OCI-LY3 (cell line): ENCODE results near the gene PRR18.

Experiments
- H2AFZ ChIP-seq: fragments of 200-600, 300-600 bp; shearing (Covaris generic); 2 replicates; pipeline ENCODE4 v1.6.0; 2014; ENCODE audit warnings: antibody characterized with exemption, low read depth, low read length
- H3K27ac ChIP-seq: fragments of 200-600, 300-600 bp; sonication (generic); 2 replicates; pipeline ENCODE4 v1.5.1; 2014; ENCODE audit warnings: mild to moderate bottlenecking, low read length, moderate library complexity, mixed read lengths
- H3K27me3 ChIP-seq: fragments of 200-600, 300-600 bp; sonication (generic); 2 replicates; pipeline ENCODE4 v1.6.1; 2014; ENCODE audit warnings: low read depth, low read length, mixed read lengths
- H3K36me3 ChIP-seq: fragments of 200-600, 300-600 bp; sonication (generic); replicated peaks from 2 replicates; pipeline ENCODE3; 2014; ENCODE audit warnings: low read depth, low read length, mixed read lengths
- H3K4me1 ChIP-seq: fragments of 300-600, 200-600 bp; sonication (generic); 2 replicates; pipeline ENCODE4 v1.6.1; 2014; ENCODE audit warnings: low read length, mixed read lengths
- H3K4me2 ChIP-seq: fragments of 200-600, 300-600 bp; sonication (generic); 2 replicates; pipeline ENCODE4 v1.6.1; 2014; ENCODE audit warnings: low read length, mixed read lengths
- H3K4me3 ChIP-seq: fragments of 300-600, 200-600 bp; sonication (generic); 2 replicates; pipeline ENCODE4 v1.5.1; 2014; ENCODE audit warnings: antibody characterized with exemption, mild to moderate bottlenecking, low read length, moderate library complexity
- H3K79me2 ChIP-seq: fragments of 300-600, 200-600 bp; shearing (Covaris generic); 2 replicates; pipeline ENCODE4 v1.6.1; 2014; ENCODE audit warnings: mild to moderate bottlenecking, low read length, mixed read lengths
- H3K9ac ChIP-seq: fragments of 300-600, 200-600 bp; shearing (Covaris generic); 2 replicates; pipeline ENCODE4 v1.6.0; 2014; ENCODE audit warnings: mild to moderate bottlenecking, low read length, moderate library complexity
- H3K9me3 ChIP-seq: fragments of 200-600, 300-600 bp; shearing (Covaris generic); 2 replicates; pipeline ENCODE4 v1.6.1; 2014; ENCODE audit warnings: low read length, mixed read lengths; ENCODE audit not compliant: insufficient read depth
- H4K20me1 ChIP-seq: fragments of 200-600, 300-600 bp; sonication (generic); 2 replicates; pipeline ENCODE4 v1.6.1; 2016; ENCODE audit warnings: low read length, mixed read lengths; ENCODE audit not compliant: insufficient read depth
- EZH2phosphoT487 ChIP-seq: fragments of 200-600 bp; shearing (Covaris generic); IDR thresholded peaks from 2 replicates; pipeline ENCODE4 v1.6.1; 2018; ENCODE audit warnings: antibody characterized with exemption, mixed run types, low read depth
- TF ChIP-seq, protein P1 (sequence below): fragments of 200-600, 300-600 bp; sonication (generic); IDR thresholded peaks from 2 replicates; pipeline ENCODE4 v1.5.1; 2014; ENCODE audit warnings: antibody characterized with exemption, low read length, low read depth

The PRR18 gene

DNA sequence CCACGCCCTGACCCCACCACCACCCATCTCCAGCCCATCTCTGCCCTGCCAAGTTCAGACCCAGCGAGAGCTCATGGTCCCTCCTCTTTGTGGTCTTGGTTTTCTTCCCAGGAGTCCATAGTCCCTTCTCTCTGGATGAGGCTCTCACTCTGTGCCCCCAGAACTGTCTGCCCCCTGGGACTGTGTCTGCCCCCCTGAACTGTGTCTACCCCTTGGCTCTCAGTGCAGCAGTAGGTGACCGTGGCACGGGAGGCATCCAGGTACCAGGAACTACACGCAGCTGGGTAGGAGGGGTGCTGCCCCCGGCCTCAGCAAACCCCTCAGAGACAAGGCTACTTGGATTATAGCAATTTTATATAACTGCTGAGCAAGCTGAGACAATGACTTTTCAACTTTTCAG lies 23.6 kb downstream of the PRR18 start:
- H3K27me3 ChIP-seq, result no peaks in the 10 kb centered on the region
- no peaks in the 10 kb centered on the region for H4K20me1 ChIP-seq
- no peak for TF ChIP-seq EZH2phosphoT487
- TF ChIP-seq, protein P1, sequence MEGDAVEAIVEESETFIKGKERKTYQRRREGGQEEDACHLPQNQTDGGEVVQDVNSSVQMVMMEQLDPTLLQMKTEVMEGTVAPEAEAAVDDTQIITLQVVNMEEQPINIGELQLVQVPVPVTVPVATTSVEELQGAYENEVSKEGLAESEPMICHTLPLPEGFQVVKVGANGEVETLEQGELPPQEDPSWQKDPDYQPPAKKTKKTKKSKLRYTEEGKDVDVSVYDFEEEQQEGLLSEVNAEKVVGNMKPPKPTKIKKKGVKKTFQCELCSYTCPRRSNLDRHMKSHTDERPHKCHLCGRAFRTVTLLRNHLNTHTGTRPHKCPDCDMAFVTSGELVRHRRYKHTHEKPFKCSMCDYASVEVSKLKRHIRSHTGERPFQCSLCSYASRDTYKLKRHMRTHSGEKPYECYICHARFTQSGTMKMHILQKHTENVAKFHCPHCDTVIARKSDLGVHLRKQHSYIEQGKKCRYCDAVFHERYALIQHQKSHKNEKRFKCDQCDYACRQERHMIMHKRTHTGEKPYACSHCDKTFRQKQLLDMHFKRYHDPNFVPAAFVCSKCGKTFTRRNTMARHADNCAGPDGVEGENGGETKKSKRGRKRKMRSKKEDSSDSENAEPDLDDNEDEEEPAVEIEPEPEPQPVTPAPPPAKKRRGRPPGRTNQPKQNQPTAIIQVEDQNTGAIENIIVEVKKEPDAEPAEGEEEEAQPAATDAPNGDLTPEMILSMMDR, result no peak
- no peaks in the 10 kb centered on the region for H3K36me3 ChIP-seq
- H2AFZ ChIP-seq, result no peak overlapping the region
- no peak overlapping the region for H3K9ac ChIP-seq
- H3K4me1 ChIP-seq, result peaks cover 10% of the 10 kb centered on the region
- H3K4me2 ChIP-seq, result no peak overlapping the region
- no peaks in the 10 kb centered on the region for H3K9me3 ChIP-seq
- no peaks in the 10 kb centered on the region for H3K79me2 ChIP-seq
- H3K4me3 ChIP-seq, result no peak overlapping the region
- H3K27ac ChIP-seq, result no peak overlapping the region

DNA sequence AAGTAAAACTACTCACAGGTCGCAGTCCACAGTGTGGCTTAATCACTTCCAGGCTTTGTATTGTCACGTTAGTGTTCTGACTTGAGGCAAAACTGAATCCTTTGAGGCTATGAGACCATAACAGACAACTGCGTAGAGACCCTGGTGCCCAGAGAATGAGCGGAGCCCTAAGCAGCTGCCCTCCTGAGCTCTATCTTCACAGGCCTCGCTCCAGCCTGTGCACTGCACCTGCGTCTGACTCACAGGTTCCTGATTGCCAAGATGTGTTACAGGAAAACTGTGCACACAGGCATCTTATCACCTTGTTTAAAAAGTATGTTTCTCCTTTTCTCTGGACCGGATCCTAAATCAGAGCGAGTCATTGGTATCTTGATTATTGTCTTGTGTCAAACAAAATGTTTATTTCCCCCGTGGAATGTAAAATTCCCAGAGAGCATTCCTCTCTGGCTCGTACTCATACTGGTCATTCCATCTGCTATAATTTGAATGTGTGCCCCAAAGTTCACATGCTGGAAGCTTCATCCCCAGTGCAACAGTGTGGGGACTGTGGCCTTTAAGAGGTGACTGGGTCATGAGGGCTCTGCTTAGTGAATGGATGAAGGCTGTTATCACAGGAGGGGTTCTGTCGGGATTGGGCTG lies 25.7 kb downstream of the PRR18 start:
- Histone ChIP-seq H3K4me2 (no peak overlapping the region), H4K20me1 (no peaks in the 10 kb centered on the region), H3K4me3 (no peak overlapping the region), H3K27me3 (no peaks in the 10 kb centered on the region), H2AFZ (no peak overlapping the region), H3K9ac (no peak overlapping the region), H3K36me3 (no peaks in the 10 kb centered on the region), H3K9me3 (no peaks in the 10 kb centered on the region), H3K79me2 (no peaks in the 10 kb centered on the region), H3K27ac (no peak overlapping the region), H3K4me1 (peaks cover 17% of the 10 kb centered on the region)
- TF ChIP-seq EZH2phosphoT487, result no peak
- TF ChIP-seq, protein P1, result no peak

DNA sequence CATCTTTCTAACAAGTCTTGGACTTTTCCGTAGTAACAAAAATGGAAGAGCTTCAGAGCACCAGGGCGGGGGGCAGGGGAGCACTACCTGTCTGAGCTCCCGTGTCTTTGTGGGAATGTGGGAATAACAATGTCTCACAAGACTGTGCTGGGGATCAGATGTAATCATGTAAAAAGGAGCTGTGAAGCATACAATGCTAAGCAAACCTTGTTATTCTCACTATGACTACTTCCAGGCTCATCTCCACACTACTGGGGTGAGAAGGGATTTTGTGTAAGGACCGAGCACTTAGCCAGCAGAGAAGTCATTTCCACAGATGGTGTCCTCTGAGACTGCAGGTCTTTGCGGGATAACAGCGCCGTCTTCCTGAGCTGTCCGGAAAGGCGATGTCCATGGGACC lies 27.1 kb downstream of the PRR18 start:
- no peak overlapping the region for H3K4me3 ChIP-seq
- H3K4me1 ChIP-seq, result peaks cover 7% of the 10 kb centered on the region
- H3K4me2 ChIP-seq, result no peak overlapping the region
- no peak overlapping the region for H3K9ac ChIP-seq
- no peak overlapping the region for H2AFZ ChIP-seq
- H3K9me3 ChIP-seq, result no peaks in the 10 kb centered on the region
- no peaks in the 10 kb centered on the region for H3K36me3 ChIP-seq
- no peak overlapping the region for H3K27ac ChIP-seq
- 0 out of 2 replicates have a peak, but pooled peaks cover 6% of the 10 kb centered on the region for H3K27me3 ChIP-seq
- no peaks in the 10 kb centered on the region for H3K79me2 ChIP-seq
- no peak for TF ChIP-seq EZH2phosphoT487
- TF ChIP-seq, protein P1, result no peak
- no peaks in the 10 kb centered on the region for H4K20me1 ChIP-seq

DNA sequence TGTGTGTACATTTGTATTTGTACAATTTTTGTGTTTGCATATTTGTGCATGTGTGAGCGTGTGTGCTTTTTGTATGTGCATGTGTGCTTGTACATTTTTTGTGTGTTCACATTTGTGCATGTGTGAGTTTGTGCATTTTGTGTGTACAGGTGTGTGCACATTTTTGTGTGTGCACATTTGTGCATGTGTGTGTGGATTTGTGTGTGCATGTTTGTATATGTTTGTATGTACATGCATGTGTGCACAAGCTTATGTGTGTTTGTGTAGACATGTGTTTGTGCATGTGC lies 28.9 kb downstream of the PRR18 start:
- Histone ChIP-seq H3K79me2 (no peaks in the 10 kb centered on the region), H2AFZ (no peak overlapping the region), H3K9ac (no peak overlapping the region), H3K4me2 (no peak overlapping the region), H3K36me3 (no peaks in the 10 kb centered on the region), H3K27ac (no peak overlapping the region), H3K4me3 (no peak overlapping the region), H4K20me1 (no peaks in the 10 kb centered on the region), H3K27me3 (0 out of 2 replicates have a peak, but pooled peaks cover 6% of the 10 kb centered on the region), H3K9me3 (no peaks in the 10 kb centered on the region), H3K4me1 (peaks cover 11% of the 10 kb centered on the region)
- TF ChIP-seq EZH2phosphoT487, result no peak
- TF ChIP-seq, protein P1, result no peak
